Mesendoderm (in vitro differentiated cells): ENCODE results near the gene BCAS4.
A peak's percentile ranks its signal among the peaks of the same experiment; 100 is the strongest.

Experiments used
- DNase-seq: peaks from one replicate; pipeline ENCODE4 v3.0.0; 2013
- H2AK5ac ChIP-seq: 2 replicates; pipeline ENCODE4 v1.6.1; 2013; ENCODE audit warnings: low read length, inconsistent platforms
- H2BK120ac ChIP-seq: 2 replicates; pipeline ENCODE4 v1.6.1; 2013; ENCODE audit warnings: low read depth, mild to moderate bottlenecking, low read length, moderate library complexity, mixed read lengths
- H2BK15ac ChIP-seq: replicated peaks from 2 replicates; pipeline ENCODE4 v1.6.1; 2013; ENCODE audit warnings: low read depth, mild to moderate bottlenecking, moderate library complexity
- H2BK5ac ChIP-seq: 2 replicates; pipeline ENCODE4 v1.6.1; 2013; ENCODE audit warnings: low read length, inconsistent platforms
- H3K18ac ChIP-seq: 2 replicates; pipeline ENCODE4 v1.6.1; 2013; ENCODE audit warnings: mild to moderate bottlenecking, low read length, mixed read lengths
- H3K23ac ChIP-seq: one replicate; pipeline ENCODE4 v1.6.1; 2013; ENCODE audit warnings: low read length
- H3K27ac ChIP-seq: 2 replicates; pipeline ENCODE4 v1.5.1; 2013; ENCODE audit warnings: low read depth, mild to moderate bottlenecking, inconsistent platforms, low read length, moderate library complexity
- H3K27me3 ChIP-seq: 2 replicates; pipeline ENCODE4 v1.6.1; 2013; ENCODE audit warnings: low read length, control low read depth, mild to moderate bottlenecking, inconsistent platforms; ENCODE audit not compliant: insufficient read depth, poor library complexity
- H3K36me3 ChIP-seq: 2 replicates; pipeline ENCODE4 v1.6.1; 2013; ENCODE audit warnings: low read length, inconsistent platforms; ENCODE audit not compliant: control insufficient read depth, insufficient read depth
- H3K4ac ChIP-seq: one replicate; pipeline ENCODE4 v1.6.1; 2013; ENCODE audit warnings: low read depth, mild to moderate bottlenecking, low read length, moderate library complexity
- H3K4me1 ChIP-seq: 2 replicates; pipeline ENCODE4 v1.6.1; 2013; ENCODE audit warnings: low read depth, low read length, inconsistent platforms; ENCODE audit not compliant: control insufficient read depth
- H3K4me2 ChIP-seq: 2 replicates; pipeline ENCODE4 v1.6.1; 2013; ENCODE audit warnings: low read length
- H3K4me3 ChIP-seq: 2 replicates; pipeline ENCODE4 v1.5.1; 2013; ENCODE audit warnings: mild to moderate bottlenecking, low read length
- H3K56ac ChIP-seq: one replicate; pipeline ENCODE4 v1.6.1; 2013; ENCODE audit warnings: low read length
- H3K79me1 ChIP-seq: 2 replicates; pipeline ENCODE4 v1.6.1; 2013; ENCODE audit warnings: low read length, inconsistent platforms
- H3K79me2 ChIP-seq: 2 replicates; pipeline ENCODE4 v1.6.1; 2013; ENCODE audit warnings: mild to moderate bottlenecking, low read length; ENCODE audit not compliant: control insufficient read depth, insufficient read depth
- H3K9ac ChIP-seq: 2 replicates; pipeline ENCODE4 v1.6.1; 2013; ENCODE audit warnings: low read length, inconsistent platforms
- H4K5ac ChIP-seq: one replicate; pipeline ENCODE4 v1.6.1; 2013; ENCODE audit warnings: low read length
- H4K8ac ChIP-seq: one replicate; pipeline ENCODE4 v1.6.1; 2013; ENCODE audit warnings: low read depth, mild to moderate bottlenecking, control low read depth, low read length, moderate library complexity
- WGBS: extraction: QIAGEN DNeasy Blood & Tissue Kit; methylation state at CpG from one replicate; pipeline ENCODE4 v1.1.7; 2013; ENCODE audit warnings: low lambda C conversion rate, missing lambda C conversion rate; ENCODE audit not compliant: insufficient coverage; ENCODE audit errors: extremely low coverage; 5-methylcytosine and 5-hydroxymethylcytosine counted together

Gene BCAS4

DNA sequence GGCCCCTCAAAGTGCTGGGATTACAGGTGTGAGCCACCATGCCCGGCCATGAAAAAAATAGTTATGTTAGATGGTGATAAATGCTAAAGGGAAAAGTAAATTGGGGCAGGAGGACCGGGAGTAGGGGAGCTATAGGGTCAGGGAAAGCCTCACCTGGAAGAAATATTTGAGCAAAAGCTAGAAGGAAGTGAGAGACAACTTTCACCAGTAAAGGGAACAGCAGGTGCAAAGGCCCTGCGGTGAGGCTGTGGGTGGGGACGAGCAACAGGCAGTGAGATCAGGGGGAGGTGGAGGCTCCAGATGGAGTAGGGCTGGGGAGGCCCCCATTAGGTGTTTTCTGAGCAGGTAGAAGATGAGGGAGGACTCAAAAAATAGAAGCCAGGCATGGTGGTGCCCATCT lies 16.0 kb downstream of the BCAS4 start:
- Histone ChIP-seq H2AK5ac (no peak overlapping the region), H3K27me3 (no peaks in the 10 kb centered on the region), H3K4ac (no peak overlapping the region), H3K23ac (no peak overlapping the region), H3K9ac (no peak overlapping the region), H3K4me1 (no peaks in the 10 kb centered on the region), H3K4me3 (no peak overlapping the region), H3K79me2 (no peaks in the 10 kb centered on the region), H2BK15ac (no peak overlapping the region), H2BK120ac (no peak overlapping the region), H3K27ac (no peak overlapping the region), H4K8ac (no peak overlapping the region), H3K36me3 (no peaks in the 10 kb centered on the region), H3K18ac (no peak overlapping the region), H3K4me2 (no peak overlapping the region), H2BK5ac (no peak overlapping the region), H3K56ac (no peak overlapping the region), H4K5ac (no peak overlapping the region), H3K79me1 (no peaks in the 10 kb centered on the region)
- WGBS = no CpG with 5 or more reads among the region's 4 CpGs
- DNase-seq = no peak

DNA sequence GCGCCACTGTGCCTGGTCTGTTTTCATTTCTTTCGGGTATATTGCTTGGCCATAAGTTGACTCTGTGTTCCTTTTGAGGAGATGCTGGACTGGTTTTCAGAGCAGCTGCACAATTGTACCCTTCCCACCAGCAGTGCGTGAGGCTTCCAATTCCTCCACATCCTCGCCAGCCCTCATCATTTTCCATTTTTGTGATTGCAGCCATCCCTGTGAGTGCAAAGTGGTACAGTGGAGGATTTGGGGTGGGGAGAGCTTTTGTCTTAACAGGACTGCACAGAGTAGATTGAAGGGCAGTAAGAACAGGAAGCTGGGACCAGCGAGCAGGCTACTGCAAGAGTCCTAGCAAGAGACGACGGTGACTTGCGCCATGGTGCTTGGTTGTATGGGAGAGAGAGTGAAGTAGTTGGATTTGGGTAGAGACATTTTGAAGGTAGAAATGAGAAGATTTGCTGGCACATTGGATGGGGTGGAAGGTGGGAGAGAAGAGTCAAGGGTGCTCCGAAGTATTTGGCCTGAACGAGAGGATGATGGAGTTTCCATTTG lies 18.3 kb downstream of the BCAS4 start:
- DNase-seq = no peak
- no peak overlapping the region for H3K27ac ChIP-seq
- no peak overlapping the region for H3K4ac ChIP-seq
- H3K56ac ChIP-seq = no peak overlapping the region
- H3K23ac ChIP-seq = no peak overlapping the region
- H3K79me1 ChIP-seq = no peaks in the 10 kb centered on the region
- no peak overlapping the region for H2BK5ac ChIP-seq
- no peaks in the 10 kb centered on the region for H3K79me2 ChIP-seq
- WGBS = no CpG with 5 or more reads among the region's 10 CpGs
- no peaks in the 10 kb centered on the region for H3K36me3 ChIP-seq
- H2BK15ac ChIP-seq = no peak overlapping the region
- H3K4me1 ChIP-seq = peaks cover 1% of the 10 kb centered on the region
- H4K8ac ChIP-seq = no peak overlapping the region
- no peak overlapping the region for H2BK120ac ChIP-seq
- no peak overlapping the region for H2AK5ac ChIP-seq
- no peak overlapping the region for H3K4me3 ChIP-seq
- no peak overlapping the region for H3K9ac ChIP-seq
- no peaks in the 10 kb centered on the region for H3K27me3 ChIP-seq
- H3K4me2 ChIP-seq = no peak overlapping the region
- no peak overlapping the region for H3K18ac ChIP-seq
- no peak overlapping the region for H4K5ac ChIP-seq

DNA sequence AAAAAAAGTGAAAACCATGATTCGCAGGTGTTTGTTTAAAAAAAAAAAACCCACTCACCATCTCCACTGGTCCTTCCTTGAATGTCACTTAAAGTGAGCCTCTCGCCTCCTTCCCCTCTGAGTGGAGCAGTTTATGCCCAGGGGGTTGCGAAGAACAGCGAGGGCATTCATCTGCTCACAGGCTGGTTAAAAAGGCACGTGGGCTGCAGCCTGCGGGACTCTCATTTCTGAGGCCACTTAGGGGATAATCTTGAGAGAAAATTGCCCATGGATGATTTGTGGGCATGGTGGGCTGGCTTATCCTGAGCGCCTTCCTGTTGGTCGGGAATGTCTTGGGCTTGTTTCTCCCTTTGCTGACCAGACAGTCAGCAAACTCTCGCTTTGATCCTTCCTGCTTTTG lies 18.9 kb downstream of the BCAS4 start:
- no peak for DNase-seq
- no CpG with 5 or more reads among the region's 9 CpGs for WGBS
- no peak overlapping the region for H4K8ac ChIP-seq
- H3K36me3 ChIP-seq = no peaks in the 10 kb centered on the region
- H2BK120ac ChIP-seq = no peak overlapping the region
- no peak overlapping the region for H3K27ac ChIP-seq
- no peaks in the 10 kb centered on the region for H3K79me1 ChIP-seq
- H3K23ac ChIP-seq = no peak overlapping the region
- H4K5ac ChIP-seq = no peak overlapping the region
- H2BK15ac ChIP-seq = no peak overlapping the region
- H2AK5ac ChIP-seq = no peak overlapping the region
- H3K18ac ChIP-seq = no peak overlapping the region
- no peak overlapping the region for H2BK5ac ChIP-seq
- peaks cover 4% of the 10 kb centered on the region for H3K4me1 ChIP-seq
- no peak overlapping the region for H3K4me3 ChIP-seq
- no peak overlapping the region for H3K4me2 ChIP-seq
- no peaks in the 10 kb centered on the region for H3K27me3 ChIP-seq
- H3K56ac ChIP-seq = no peak overlapping the region
- H3K79me2 ChIP-seq = no peaks in the 10 kb centered on the region
- no peak overlapping the region for H3K9ac ChIP-seq
- H3K4ac ChIP-seq = no peak overlapping the region

DNA sequence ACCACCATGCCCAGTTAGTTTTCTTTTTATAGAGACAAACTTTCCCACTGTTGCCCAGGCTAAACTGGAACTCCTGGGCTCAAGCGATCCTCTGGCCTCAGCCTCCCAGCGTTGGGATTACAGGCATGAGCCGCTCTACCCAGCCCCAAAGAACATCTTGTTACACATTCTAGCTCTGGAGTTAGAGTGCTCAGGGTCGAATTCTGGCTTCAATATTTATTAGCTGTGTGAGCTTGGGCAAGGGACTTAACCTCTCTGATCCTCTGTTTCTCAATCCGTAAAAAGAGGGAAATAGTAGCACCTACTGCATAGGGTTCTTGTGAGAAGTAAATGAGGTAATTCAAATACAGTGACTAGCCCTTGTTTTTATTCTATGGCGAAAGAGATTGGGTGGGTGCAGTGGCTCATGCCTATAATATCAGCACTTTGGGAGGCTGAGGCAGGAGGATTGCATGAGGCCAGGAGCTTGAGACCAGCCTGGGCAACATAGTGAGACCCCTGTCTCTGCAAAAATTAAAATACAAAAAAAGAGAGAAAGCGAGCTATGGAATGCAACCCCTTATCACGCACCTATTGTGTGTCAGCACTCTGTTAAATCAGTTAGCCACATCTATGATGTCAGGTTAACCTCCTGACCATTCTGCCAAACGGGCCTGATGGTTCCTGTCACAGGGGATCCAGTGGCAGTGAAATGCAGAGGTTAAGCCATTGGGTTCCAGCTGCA lies 19.7 kb downstream of the BCAS4 start:
- Histone ChIP-seq H2BK120ac (no peak overlapping the region), H3K79me1 (no peaks in the 10 kb centered on the region), H3K4me1 (peaks cover 4% of the 10 kb centered on the region), H4K8ac (no peak overlapping the region), H3K9ac (no peak overlapping the region), H3K23ac (no peak overlapping the region), H3K4ac (no peak overlapping the region), H3K4me2 (no peak overlapping the region), H3K4me3 (no peak overlapping the region), H3K18ac (no peak overlapping the region), H2BK5ac (no peak overlapping the region), H3K56ac (no peak overlapping the region), H4K5ac (no peak overlapping the region), H3K36me3 (no peaks in the 10 kb centered on the region), H2BK15ac (no peak overlapping the region), H3K27me3 (no peaks in the 10 kb centered on the region), H2AK5ac (no peak overlapping the region), H3K27ac (no peak overlapping the region), H3K79me2 (no peaks in the 10 kb centered on the region)
- WGBS = no CpG with 5 or more reads among the region's 9 CpGs
- DNase-seq = peak; percentile 22

DNA sequence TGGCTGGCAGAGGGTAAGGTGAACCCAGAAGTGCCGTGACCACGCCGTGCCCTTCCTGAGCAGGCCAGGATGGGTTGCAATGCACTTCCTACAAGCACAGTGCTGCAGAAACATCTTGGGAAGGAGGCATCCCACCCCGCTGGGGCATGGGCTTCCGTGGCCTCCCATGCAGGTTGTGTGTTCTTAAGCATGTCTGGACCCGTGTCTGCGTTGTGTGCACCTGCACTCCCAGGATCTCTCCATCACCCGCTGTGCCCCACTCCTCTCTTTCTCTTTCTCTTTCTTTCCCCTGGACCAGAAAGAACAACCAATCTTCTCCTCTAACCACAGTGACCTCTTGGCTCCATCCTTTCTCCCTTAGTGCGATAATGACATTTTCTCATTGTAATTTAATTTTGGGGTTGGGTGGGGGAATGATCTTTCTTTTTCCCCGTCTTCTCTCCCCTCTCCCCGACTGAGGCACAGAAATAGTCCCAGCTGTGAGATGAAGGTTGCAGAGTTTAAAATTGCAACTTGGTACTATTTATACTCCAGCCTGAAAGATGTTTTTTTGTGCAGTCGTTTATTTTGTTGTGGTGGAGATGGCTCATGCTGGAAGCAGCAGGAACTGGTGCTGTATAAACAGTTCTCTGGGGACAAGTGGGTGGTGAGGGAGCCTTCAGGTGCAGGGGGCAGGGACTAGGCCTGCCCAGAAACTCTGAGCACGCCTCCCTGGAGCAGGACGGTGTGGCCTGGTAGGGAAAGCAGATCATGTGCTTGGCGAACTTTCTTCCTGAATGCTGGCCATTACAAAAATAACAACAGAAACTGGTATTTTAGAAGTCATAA lies 20.5 kb downstream of the BCAS4 start:
- Histone ChIP-seq H3K23ac (no peak overlapping the region), H3K4me3 (no peak overlapping the region), H4K5ac (no peak overlapping the region), H2BK120ac (no peak overlapping the region), H3K79me1 (no peaks in the 10 kb centered on the region), H3K36me3 (no peaks in the 10 kb centered on the region), H3K79me2 (no peaks in the 10 kb centered on the region), H3K9ac (no peak overlapping the region), H2BK5ac (no peak overlapping the region), H4K8ac (no peak overlapping the region), H3K18ac (no peak overlapping the region), H2AK5ac (no peak overlapping the region), H3K4me1 (peaks cover 4% of the 10 kb centered on the region), H3K27ac (no peak overlapping the region), H3K56ac (no peak overlapping the region), H3K4me2 (no peak overlapping the region), H2BK15ac (no peak overlapping the region), H3K4ac (no peak overlapping the region), H3K27me3 (no peaks in the 10 kb centered on the region)
- WGBS = no CpG with 5 or more reads among the region's 15 CpGs
- no peak for DNase-seq
